Right lobe of liver (tissue), 6 donors: Measurements from ENCODE around the gene BAG1. TPM values are rescaled to one million over a fixed set of nuclear protein-coding genes. Genes with fewer than 3 reads are reported as not detected.

Experiments used
- ATAC-seq, 4 donors: fragments of 200-7000 bp; cut with Tn5 transposase; one replicate each; pipeline ENCODE4 v1.9.1; 2020; ENCODE audit warnings: mild to moderate bottlenecking in 4 of 4, moderate library complexity in 4 of 4
- DNase-seq, 3 donors: peaks; one replicate each; pipeline ENCODE4 v3.0.0-alpha.2; 2020
- H3K27ac ChIP-seq, 3 donors: fragments of 200-600 bp; one replicate each; pipeline ENCODE4 v1.8.0; 2022
- H3K27me3 ChIP-seq, 2 donors: fragments of 200-600 bp; one replicate each; pipeline ENCODE4 v1.8.0; 2022
- H3K36me3 ChIP-seq, 4 donors: fragments of 200-600 bp; sonication (generic) in 1 of 4; one replicate each; pipeline versions ENCODE4 v1.5.1 to v1.8.0; 2017 to 2022; ENCODE audit warnings: control low read depth in 1 of 4
- H3K4me1 ChIP-seq, 4 donors: fragments of 200-600 bp; sonication (generic) in 1 of 4; one replicate each; pipeline versions ENCODE4 v1.5.1 to v1.8.0; 2017 to 2022; ENCODE audit warnings: control low read depth in 1 of 4
- H3K4me3 ChIP-seq, 3 donors: fragments of 200-600 bp; one replicate each; pipeline ENCODE4 v1.8.0; 2022
- H3K9me3 ChIP-seq, 4 donors: fragments of 200-600 bp; sonication (generic) in 1 of 4; one replicate each; pipeline versions ENCODE4 v1.5.1 to v1.8.0; 2017 to 2022; ENCODE audit warnings: control low read depth in 1 of 4
- CTCF ChIP-seq, 4 donors: fragments of 200-600 bp in 3 of 4; fragments of 450-650 bp in 1 of 4; IDR thresholded peaks; one replicate each; pipeline versions ENCODE4 v1.5.1 to v1.8.0; 2016 to 2022; ENCODE audit warnings: antibody characterized with exemption in 4 of 4, mild to moderate bottlenecking in 2 of 4
- POLR2A ChIP-seq: fragments of 450-650 bp; IDR thresholded peaks from one replicate; pipeline ENCODE4 v1.6.1; 2017; ENCODE audit warnings: antibody characterized with exemption, mild to moderate bottlenecking
- WGBS: methylation state at CpG from one replicate; pipeline ENCODE4 v1.1.6; 2018; ENCODE audit warnings: low coverage, low lambda C conversion rate; ENCODE audit not compliant: insufficient coverage; ENCODE audit errors: missing lambda C conversion rate; 5-methylcytosine and 5-hydroxymethylcytosine counted together
- intact Hi-C, 2 donors: fragments of 100-400 bp; cut with DNase I; formaldehyde crosslinking; loops; one replicate each; pipeline versions ENCODE4 v1.11.2 to v1.14.1; 2022
- total RNA-seq, 6 experiments: library from RNA; depleted of rRNA in 2 of 6; stranded (reverse); fragments of >200 nt in 2 of 6; fragmentation: NEBNext Ultra II Directional in 3 of 6; extraction: Animal tissue kit (Norgen Biotek cat#: 25700) in 3 of 6; gene quantifications; one replicate each; pipeline versions ENCODE4 v1.1.0 to v1.2.4, GENCODE V29; 2016 to 2023
- donor health status: DM: no; HTN: yes; CAD: no.
- donor health status: DM: no; HTN: no; CAD: no.
- donor health status: DM: no; HTN: no; CAD: no.
- donor health status: DM: no; HTN: yes; CAD: no.
- donor health status: DM: no; HTN: yes; CAD: no.

BAG1 gene
- total RNA-seq, 6 experiments from 2014 or later: 28.8 to 42.6 (median 38.1) TPM

DNA sequence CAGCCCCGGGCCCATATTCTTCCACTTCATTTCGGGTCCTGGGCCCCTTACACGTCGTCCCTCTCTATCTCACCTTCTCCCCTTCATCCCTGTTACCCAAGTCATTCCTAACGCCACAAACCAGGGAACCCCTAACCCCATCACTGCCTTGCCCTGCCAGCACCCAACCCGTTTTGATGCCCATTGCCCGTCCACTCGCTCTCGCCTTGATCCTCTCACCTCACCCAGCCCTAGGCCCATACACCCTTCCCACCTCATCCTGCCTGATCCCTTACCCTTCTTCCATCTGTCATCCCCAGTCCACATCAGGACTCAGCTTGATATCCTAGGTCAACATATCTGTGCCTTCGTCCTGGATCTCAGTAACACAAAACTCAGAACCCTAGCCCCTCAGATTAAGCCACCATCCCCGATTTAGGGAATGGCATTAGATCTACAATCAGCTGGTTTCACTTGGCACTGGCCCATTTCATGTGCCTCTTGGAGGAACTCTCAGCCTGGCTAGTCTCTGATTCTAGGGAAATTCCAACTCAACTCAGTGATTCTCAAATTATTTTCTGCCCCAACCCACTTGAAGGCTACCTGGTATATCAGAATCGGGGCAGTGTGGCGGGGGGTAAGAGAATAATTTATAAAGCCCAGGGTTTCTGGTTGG lies 830 bp upstream of the BAG1 start:
- Histone ChIP-seq H3K36me3 (peaks cover 0 to 57% (median 15%) of the 10 kb centered on the region in 4 donors), H3K27ac (peak overlapping the region; percentile 33 to 76 (median 69)), H3K4me3 (peak overlapping the region; percentile 67 to 97 (median 95)), H3K27me3 (no peaks in the 10 kb centered on the region), H3K4me1 (peaks cover 0 to 16% (median 7%) of the 10 kb centered on the region in 4 donors), H3K9me3 (no peaks in the 10 kb centered on the region)
- DNase-seq (no peak), ATAC-seq (no peak)
- intact Hi-C loops: no loop called here
- TF ChIP-seq POLR2A: no peak
- no peak for TF ChIP-seq CTCF (IDR thresholded peaks at IDR 0.05)
- 19% methylated on average over 13 of the region's 13 CpGs for WGBS

- H3K4me1 ChIP-seq: peaks cover 0 to 16% (median 7%) of the 10 kb centered on the region in 4 donors
- 0% methylated on average over 3 of the region's 37 CpGs for WGBS
- no peaks in the 10 kb centered on the region for H3K27me3 ChIP-seq
- H3K9me3 ChIP-seq: no peaks in the 10 kb centered on the region
- H3K4me3 ChIP-seq: peak overlapping the region; percentile 64 to 97 (median 95)
- TF ChIP-seq POLR2A (no peak), CTCF (IDR thresholded peaks at IDR 0.05) (no peak)
- DNase-seq (peak; percentile 63 to 76 (median 71)), ATAC-seq (peak; percentile 4 to 18 (median 10))
- H3K36me3 ChIP-seq: peaks cover 0 to 59% (median 21%) of the 10 kb centered on the region in 4 donors
- intact Hi-C loops: no loop called here
- H3K27ac ChIP-seq: peak overlapping the region; percentile 75 to 82 (median 76)
These were observed 470 bp downstream of the BAG1 start for GRCh38 chr9:33264003-33264472.

DNA sequence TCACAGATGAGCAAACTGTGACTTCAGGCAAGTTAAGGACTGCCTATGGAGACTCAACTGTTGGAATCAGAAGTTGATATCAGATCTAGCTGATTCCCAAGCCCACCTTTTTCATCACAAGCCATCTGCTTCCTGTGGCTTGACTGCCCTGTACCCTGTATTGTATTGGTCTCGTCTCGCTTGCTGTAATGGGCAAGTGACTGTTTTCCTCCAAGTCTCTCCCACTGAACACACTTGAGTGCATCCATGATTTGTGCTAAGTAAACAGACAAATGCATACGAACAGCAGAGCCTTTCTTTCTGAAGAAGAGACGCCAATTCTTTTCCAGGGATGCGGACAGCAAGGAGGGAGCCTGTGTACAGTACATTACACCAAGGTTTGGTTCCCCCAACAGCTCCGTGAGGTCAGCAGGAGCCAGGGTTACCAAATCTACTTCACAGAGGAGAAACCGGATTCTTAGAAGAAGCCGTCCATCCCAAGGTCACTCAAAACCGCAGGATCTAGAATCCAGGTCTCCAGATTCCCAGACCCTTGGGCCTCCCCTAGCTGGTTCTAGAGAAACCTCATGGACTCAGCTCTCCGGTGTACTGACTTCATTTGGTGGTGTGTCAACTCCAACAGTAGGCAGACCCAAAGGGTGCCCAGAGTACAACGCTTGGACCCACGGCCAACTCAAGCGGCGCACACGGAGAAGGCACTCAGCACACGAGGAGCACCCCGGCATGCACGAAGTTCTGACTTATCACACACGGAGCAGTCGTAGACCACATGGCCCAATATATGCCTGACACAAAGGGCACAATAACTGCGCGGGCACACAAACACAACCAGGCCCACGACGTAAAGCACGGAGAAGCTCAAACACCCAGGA lies 1.1 kb downstream of the BAG1 start:
- peaks cover 0 to 16% (median 7%) of the 10 kb centered on the region in 4 donors for H3K4me1 ChIP-seq
- peak; percentile 1 to 13 (median 4) for ATAC-seq
- WGBS: 8% methylated on average over 21 of the region's 25 CpGs
- H3K27me3 ChIP-seq: no peaks in the 10 kb centered on the region
- peak overlapping the region; percentile 64 to 97 (median 95) for H3K4me3 ChIP-seq
- peak overlapping the region; percentile 75 to 82 (median 76) for H3K27ac ChIP-seq
- peaks cover 0 to 65% (median 23%) of the 10 kb centered on the region in 4 donors for H3K36me3 ChIP-seq
- no peaks in the 10 kb centered on the region for H3K9me3 ChIP-seq
- intact Hi-C loops: no loop called here
- TF ChIP-seq POLR2A: no peak
- no peak for TF ChIP-seq CTCF (IDR thresholded peaks at IDR 0.05)
- DNase-seq: peak in 2 of 3 donors; percentile 54 to 58

DNA sequence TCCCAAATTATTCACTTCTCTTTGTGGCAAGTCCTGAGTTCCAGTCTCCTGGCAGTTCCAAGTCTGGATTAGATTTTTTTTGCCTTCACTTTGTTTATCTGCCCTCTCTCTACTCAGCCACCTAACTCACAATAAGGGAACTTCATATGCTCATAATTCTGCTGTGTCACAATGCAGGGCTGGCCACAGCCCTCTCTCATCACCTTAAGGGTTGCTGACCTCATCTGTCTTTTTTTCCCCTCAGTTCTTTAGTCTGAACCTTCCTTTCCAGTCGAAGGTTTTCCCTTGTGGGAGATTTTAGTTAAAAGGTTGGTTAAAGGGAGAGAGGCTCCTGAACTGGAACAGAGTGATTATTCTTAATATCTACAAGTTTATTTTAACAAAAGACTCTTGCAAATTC lies 4.1 kb downstream of the BAG1 start:
- Histone ChIP-seq H3K27me3 (no peaks in the 10 kb centered on the region), H3K4me1 (peaks cover 0 to 10% (median 4%) of the 10 kb centered on the region in 4 donors), H3K4me3 (no peak overlapping the region), H3K27ac (no peak overlapping the region), H3K36me3 (peaks cover 5 to 72% (median 34%) of the 10 kb centered on the region in 4 donors), H3K9me3 (no peaks in the 10 kb centered on the region)
- 71% methylated on average over 1 of the region's 1 CpG for WGBS
- TF ChIP-seq CTCF (IDR thresholded peaks at IDR 0.05) (no peak), POLR2A (no peak)
- DNase-seq: no peak
- ATAC-seq: no peak
- intact Hi-C loops: no loop called here
